AG04449 (cell line): ENCODE data around the gene CDON.

Experiments
- CTCF ChIA-PET: fragments of 350-600 bp; formaldehyde crosslinking; extraction: SDS; loops from one replicate; lab custom pipeline; 2021; ENCODE audit warnings: antibody characterized with exemption; lab: Yijun Ruan, JAX
- POLR2A ChIA-PET: fragments of 400-600, 350-600 bp; formaldehyde crosslinking; extraction: SDS; loops from one replicate; lab custom pipeline; 2020; ENCODE audit warnings: antibody characterized with exemption, inconsistent platforms; lab: Yijun Ruan, JAX
- DNase-seq: peaks from one replicate; pipeline ENCODE4 v3.0.0-alpha.2; 2010; ENCODE audit warnings: low read depth, low spot score
- H3K4me3 ChIP-seq: 2 replicates; pipeline ENCODE4 v1.5.1; 2011; ENCODE audit warnings: low read depth, mild to moderate bottlenecking, control low read depth, low read length
- TF ChIP-seq, protein P1 (sequence below): IDR thresholded peaks from one replicate; pipeline ENCODE4 v1.5.1; 2011; ENCODE audit warnings: mild to moderate bottlenecking, moderate library complexity, low read length, control low read depth, inconsistent platforms; ENCODE audit not compliant: insufficient read depth; ENCODE audit errors: missing control alignments

Gene CDON

DNA sequence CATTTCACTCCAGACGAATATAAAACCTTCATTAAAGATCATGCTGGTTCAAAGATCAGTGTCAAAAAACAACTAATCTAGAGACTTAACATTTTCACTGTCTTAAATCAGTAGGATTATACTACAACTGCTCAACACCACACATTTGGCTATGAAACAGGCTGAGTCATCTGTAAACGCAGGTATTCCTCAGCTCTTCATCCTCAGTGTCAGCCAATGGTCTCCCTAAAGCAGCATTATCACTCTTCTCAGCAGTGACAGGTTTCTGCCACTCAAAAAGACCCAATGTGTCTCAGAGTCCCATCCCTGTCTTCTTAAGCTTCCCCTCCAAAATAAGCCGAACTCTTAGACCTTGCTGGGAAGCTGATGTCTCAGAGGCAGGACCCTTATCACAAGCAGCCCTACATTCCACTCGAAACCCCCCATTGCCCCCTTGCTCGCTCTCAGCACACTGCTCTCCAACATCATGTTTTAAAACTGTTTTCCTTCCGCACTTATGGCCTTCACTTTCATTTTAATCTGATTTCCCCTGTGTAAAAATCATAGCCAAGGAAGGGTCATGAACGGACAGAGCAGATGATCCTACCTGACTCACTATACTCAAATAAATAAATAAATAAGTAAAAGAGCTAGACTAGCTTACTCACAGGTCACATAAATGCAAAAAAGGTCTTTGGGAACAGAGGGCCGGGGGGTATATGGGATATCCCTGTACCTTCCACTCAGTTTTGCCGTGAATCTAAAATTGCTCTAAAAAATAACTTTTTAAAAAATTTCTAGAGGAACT, 23.0 kb downstream of the CDON start:
- H3K4me3 ChIP-seq = no peak overlapping the region
- ChIA-PET CTCF (no interaction called here), POLR2A (no interaction called here)
- DNase-seq = no peak
- TF ChIP-seq, protein P1, sequence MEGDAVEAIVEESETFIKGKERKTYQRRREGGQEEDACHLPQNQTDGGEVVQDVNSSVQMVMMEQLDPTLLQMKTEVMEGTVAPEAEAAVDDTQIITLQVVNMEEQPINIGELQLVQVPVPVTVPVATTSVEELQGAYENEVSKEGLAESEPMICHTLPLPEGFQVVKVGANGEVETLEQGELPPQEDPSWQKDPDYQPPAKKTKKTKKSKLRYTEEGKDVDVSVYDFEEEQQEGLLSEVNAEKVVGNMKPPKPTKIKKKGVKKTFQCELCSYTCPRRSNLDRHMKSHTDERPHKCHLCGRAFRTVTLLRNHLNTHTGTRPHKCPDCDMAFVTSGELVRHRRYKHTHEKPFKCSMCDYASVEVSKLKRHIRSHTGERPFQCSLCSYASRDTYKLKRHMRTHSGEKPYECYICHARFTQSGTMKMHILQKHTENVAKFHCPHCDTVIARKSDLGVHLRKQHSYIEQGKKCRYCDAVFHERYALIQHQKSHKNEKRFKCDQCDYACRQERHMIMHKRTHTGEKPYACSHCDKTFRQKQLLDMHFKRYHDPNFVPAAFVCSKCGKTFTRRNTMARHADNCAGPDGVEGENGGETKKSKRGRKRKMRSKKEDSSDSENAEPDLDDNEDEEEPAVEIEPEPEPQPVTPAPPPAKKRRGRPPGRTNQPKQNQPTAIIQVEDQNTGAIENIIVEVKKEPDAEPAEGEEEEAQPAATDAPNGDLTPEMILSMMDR = no peak

DNA sequence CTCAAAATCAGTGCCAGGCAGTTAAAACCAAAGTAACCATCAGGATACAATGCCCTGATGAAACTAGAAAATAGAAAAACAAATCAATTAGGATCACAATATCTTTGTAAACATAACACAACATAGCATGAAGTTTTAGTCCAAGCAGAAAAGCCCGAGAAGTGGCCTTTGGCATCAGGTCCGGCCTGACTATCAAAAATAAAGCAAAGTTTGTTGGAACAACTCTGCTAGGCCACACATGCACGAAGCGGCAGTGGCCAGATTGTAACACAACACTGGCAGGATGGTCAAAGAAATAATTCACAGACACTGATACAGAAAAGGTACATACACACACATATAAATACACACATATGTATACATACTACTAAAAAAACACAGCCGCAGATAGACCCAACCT, 26.9 kb downstream of the CDON start:
- ChIA-PET POLR2A (no interaction called here), CTCF (no interaction called here)
- TF ChIP-seq, protein P1 = no peak
- no peak overlapping the region for H3K4me3 ChIP-seq
- DNase-seq = no peak

- DNase-seq = no peak
- TF ChIP-seq, protein P1 = no peak
- H3K4me3 ChIP-seq = no peak overlapping the region
- ChIA-PET POLR2A (no interaction called here), CTCF (no interaction called here)
These were observed 27.7 kb downstream of the CDON start for GRCh38 chr11:126034933-126035425.

- TF ChIP-seq, protein P1 = no peak
- ChIA-PET POLR2A (no interaction called here), CTCF (no interaction called here)
- no peak for DNase-seq
- H3K4me3 ChIP-seq = no peak overlapping the region
These were observed 28.4 kb downstream of the CDON start for GRCh38 chr11:126034039-126034932.

- ChIA-PET CTCF (no interaction called here), POLR2A (no interaction called here)
- TF ChIP-seq, protein P1 = no peak
These were observed 30.3 kb downstream of the CDON start for GRCh38 chr11:126032375-126032774.

DNA sequence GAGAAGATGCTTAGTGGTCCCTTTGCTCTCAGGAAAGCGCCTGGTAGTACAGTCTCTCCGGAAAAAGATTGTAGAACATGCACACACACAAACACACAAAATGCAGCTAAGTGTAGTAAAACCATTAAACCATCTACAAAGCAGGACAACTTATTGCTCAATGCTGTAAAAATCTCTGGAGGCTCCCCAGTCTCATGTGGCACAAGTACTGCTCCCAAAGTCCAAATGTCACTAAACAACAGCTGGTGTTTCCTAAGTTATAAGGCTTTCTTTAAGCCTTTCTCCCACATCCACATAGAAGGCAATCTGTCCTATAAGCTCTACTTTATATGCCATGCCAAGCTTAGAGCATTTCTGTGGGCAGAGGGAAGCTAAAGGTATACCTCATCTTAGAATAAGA, 32.9 kb downstream of the CDON start:
- DNase-seq = no peak
- no peak overlapping the region for H3K4me3 ChIP-seq
- ChIA-PET CTCF (no interaction called here), POLR2A (no interaction called here)
- TF ChIP-seq, protein P1 = no peak

More at GRCh38 chr11:126032375-126032774, 30.3 kb downstream of the CDON start:
- no peak for DNase-seq
- H3K4me3 ChIP-seq = no peak overlapping the region
